MCF 10A (cell line): ENCODE data around the gene GDE1. TPM values are rescaled to one million over a fixed set of nuclear protein-coding genes. Genes with fewer than 3 reads are reported as not detected.

Experiments
- BruUV-seq: library from RNA; stranded (reverse); fragments of 400-500 nt; replicated peaks from 2 replicates; lab custom pipeline; 2021; lab: Mats Ljungman, UMichigan
- CTCF ChIA-PET: fragments of 300-600 bp; sonication (Branson Sonifier 250); formaldehyde crosslinking; extraction: SDS; loops from one replicate; lab custom pipeline; 2021; ENCODE audit warnings: antibody characterized with exemption, inconsistent platforms; lab: Yijun Ruan, JAX
- POLR2A ChIA-PET: fragments of 300-600, 350-650 bp; sonication (Branson Sonifier 250); formaldehyde crosslinking; extraction: SDS; loops from one replicate; lab custom pipeline; 2020; ENCODE audit warnings: antibody characterized with exemption, inconsistent platforms; lab: Yijun Ruan, JAX
- DNase-seq: peaks from one replicate; pipeline ENCODE4 v3.0.0-alpha.2; 2018; ENCODE audit not compliant: unreplicated experiment
- H3K27ac Mint-ChIP-seq: one replicate; pipeline ENCODE4 v1.8.0; 2022; ENCODE audit warnings: mild to moderate bottlenecking, low read depth, mixed read lengths; ENCODE audit not compliant: unreplicated experiment
- H3K27me3 Mint-ChIP-seq: one replicate; pipeline ENCODE4 v1.8.0; 2022; ENCODE audit warnings: mixed read lengths; ENCODE audit not compliant: insufficient read depth, unreplicated experiment
- H3K36me3 Mint-ChIP-seq: one replicate; pipeline ENCODE4 v1.8.0; 2022; ENCODE audit warnings: mild to moderate bottlenecking, moderate library complexity, mixed read lengths; ENCODE audit not compliant: insufficient read depth, unreplicated experiment
- H3K4me1 Mint-ChIP-seq: one replicate; pipeline ENCODE4 v1.8.0; 2022; ENCODE audit warnings: mixed read lengths; ENCODE audit not compliant: insufficient read depth, unreplicated experiment
- H3K4me3 Mint-ChIP-seq: one replicate; pipeline ENCODE4 v1.8.0; 2022; ENCODE audit warnings: mild to moderate bottlenecking, moderate library complexity, mixed read lengths; ENCODE audit not compliant: unreplicated experiment
- H3K9me3 Mint-ChIP-seq: one replicate; pipeline ENCODE4 v1.8.0; 2022; ENCODE audit warnings: mixed read lengths; ENCODE audit not compliant: unreplicated experiment
- intact Hi-C: fragments of 100-400 bp; cut with micrococcal nuclease; formaldehyde crosslinking; loops from 2 replicates; pipeline ENCODE4 v1.14.1; 2022
- total RNA-seq: library from RNA; stranded (reverse); gene quantifications from 2 replicates; pipeline ENCODE4 v1.2.3, GENCODE V29; 2022
- TF ChIP-seq, protein P1 (sequence below): fragments of 200-600 bp; IDR thresholded peaks from one replicate; pipeline ENCODE4 v1.8.0; 2022; ENCODE audit warnings: antibody characterized with exemption, mild to moderate bottlenecking; ENCODE audit not compliant: unreplicated experiment

Gene GDE1
- total RNA-seq, 1 experiment from 2014 or later = 44.9 TPM

DNA sequence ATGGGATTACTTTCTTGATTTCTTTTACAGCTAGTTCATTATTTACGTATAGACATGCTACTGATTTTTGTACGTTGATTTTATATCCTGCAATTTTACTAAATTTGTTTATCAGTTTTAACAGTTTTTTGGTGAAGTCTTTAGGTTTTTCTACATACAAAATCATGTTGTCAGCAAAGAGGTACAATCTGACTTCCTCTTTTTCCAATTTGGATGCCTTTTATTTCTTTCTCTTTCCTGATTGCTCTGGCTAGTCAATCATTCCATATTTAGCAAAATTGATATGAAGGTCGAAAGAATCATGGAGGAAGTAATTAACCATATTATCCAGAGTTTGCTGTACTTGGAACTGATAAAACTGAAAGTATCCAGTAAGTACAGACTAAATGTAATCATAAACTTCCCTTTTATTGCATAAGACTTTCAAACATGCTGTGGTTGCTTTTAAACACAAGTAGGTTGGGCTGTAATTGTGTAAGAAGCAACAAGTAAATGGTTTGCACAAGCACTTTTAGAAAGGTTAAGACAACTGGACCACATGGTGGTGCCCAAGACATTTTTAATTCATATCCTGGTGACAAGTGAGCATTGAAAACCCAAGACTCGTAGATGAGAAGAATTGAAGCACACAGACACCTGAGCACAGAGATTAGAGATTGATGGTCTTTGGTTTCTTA is 8.4 kb downstream of the GDE1 start:
- BruUV-seq = no TSS peak
- H3K36me3 Mint-ChIP-seq = peaks cover 68% of the 10 kb centered on the region
- ChIA-PET POLR2A (interaction anchor here (0.5 to 1.7 kb wide), 6 partner anchors 11 to 527 kb away, joined by 3 to 6 read pairs (median 4); no protein-coding TSS in a partner anchor), CTCF (interaction anchor here (0.6 to 3.9 kb wide), 8 partner anchors 11 to 576 kb away, joined by 3 to 26 read pairs (median 4); no protein-coding TSS in a partner anchor)
- H3K9me3 Mint-ChIP-seq = no peaks in the 10 kb centered on the region
- DNase-seq = peak; percentile 52
- no peaks in the 10 kb centered on the region for H3K27me3 Mint-ChIP-seq
- H3K4me3 Mint-ChIP-seq = no peak overlapping the region
- intact Hi-C loops = no loop called here
- H3K27ac Mint-ChIP-seq = peak overlapping the region; percentile 57
- H3K4me1 Mint-ChIP-seq = peaks cover 23% of the 10 kb centered on the region
- TF ChIP-seq, protein P1, sequence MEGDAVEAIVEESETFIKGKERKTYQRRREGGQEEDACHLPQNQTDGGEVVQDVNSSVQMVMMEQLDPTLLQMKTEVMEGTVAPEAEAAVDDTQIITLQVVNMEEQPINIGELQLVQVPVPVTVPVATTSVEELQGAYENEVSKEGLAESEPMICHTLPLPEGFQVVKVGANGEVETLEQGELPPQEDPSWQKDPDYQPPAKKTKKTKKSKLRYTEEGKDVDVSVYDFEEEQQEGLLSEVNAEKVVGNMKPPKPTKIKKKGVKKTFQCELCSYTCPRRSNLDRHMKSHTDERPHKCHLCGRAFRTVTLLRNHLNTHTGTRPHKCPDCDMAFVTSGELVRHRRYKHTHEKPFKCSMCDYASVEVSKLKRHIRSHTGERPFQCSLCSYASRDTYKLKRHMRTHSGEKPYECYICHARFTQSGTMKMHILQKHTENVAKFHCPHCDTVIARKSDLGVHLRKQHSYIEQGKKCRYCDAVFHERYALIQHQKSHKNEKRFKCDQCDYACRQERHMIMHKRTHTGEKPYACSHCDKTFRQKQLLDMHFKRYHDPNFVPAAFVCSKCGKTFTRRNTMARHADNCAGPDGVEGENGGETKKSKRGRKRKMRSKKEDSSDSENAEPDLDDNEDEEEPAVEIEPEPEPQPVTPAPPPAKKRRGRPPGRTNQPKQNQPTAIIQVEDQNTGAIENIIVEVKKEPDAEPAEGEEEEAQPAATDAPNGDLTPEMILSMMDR = no peak

DNA sequence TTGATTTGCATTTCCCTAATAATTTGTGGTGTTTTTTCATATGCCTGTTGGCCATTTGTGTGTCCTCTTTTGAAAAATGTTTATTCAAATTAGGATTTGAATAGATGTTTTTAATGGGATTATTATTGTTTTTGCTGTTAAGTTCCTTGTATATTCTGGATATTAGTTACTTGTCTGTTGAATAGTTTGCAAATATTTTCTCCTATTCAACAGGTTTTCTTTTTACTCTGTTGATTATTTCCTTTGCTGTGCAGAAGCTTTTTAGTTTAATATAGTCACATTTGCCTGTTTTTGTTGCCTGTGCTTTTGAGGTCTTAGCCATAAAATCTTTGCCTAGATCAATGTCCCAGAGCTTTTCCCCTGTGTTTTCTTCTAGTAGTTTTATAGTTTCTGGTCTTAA is 9.6 kb downstream of the GDE1 start:
- Mint-ChIP-seq H3K27ac (peak overlapping the region; percentile 57), H3K4me1 (peaks cover 16% of the 10 kb centered on the region), H3K27me3 (no peaks in the 10 kb centered on the region), H3K9me3 (no peaks in the 10 kb centered on the region), H3K4me3 (no peak overlapping the region), H3K36me3 (peaks cover 70% of the 10 kb centered on the region)
- no TSS peak for BruUV-seq
- intact Hi-C loops = no loop called here
- POLR2A ChIA-PET = interaction anchor here (1.9 kb wide), 1 partner anchor 9 kb away, joined by 6 read pairs; no protein-coding TSS in a partner anchor
- DNase-seq = no peak
- TF ChIP-seq, protein P1 = no peak
- CTCF ChIA-PET = interaction anchor here (3.9 to 14.3 kb wide), 2 partner anchors 9 to 123 kb away, joined by 26 to 328 read pairs; no protein-coding TSS in a partner anchor

DNA sequence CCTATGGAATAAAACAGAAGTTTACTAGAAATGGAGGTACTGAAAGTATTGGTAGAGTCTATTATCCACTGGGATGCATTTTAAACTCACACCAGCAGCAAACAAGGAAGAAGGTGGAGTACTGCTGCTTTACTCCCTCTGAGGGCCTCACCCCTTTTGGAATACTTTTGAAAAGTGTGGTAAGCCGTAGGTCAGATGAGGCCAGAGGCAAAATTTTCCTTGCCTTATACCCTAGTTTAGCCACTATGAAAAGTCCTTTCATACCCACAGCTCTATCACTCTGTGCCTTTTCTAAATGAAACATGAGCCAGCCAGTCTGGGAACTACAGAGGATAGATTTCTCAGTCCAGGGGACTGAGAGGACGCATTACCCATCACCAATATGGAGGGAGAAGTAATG is 14.0 kb downstream of the GDE1 start:
- BruUV-seq = no TSS peak
- no peak overlapping the region for H3K4me3 Mint-ChIP-seq
- TF ChIP-seq, protein P1 = no peak
- peaks cover 9% of the 10 kb centered on the region for H3K4me1 Mint-ChIP-seq
- H3K27me3 Mint-ChIP-seq = no peaks in the 10 kb centered on the region
- ChIA-PET POLR2A (interaction anchor here (0.6 to 1.2 kb wide), 4 partner anchors 10 to 374 kb away, joined by 3 read pairs; partner anchors contain the start of gene GDE1), CTCF (interaction anchor here (1.1 to 14.3 kb wide), 4 partner anchors 118 to 435 kb away, joined by 3 to 328 read pairs (median 4); no protein-coding TSS in a partner anchor)
- H3K36me3 Mint-ChIP-seq = peaks cover 68% of the 10 kb centered on the region
- no peak overlapping the region for H3K27ac Mint-ChIP-seq
- intact Hi-C loops = no loop called here
- H3K9me3 Mint-ChIP-seq = no peaks in the 10 kb centered on the region
- DNase-seq = no peak

DNA sequence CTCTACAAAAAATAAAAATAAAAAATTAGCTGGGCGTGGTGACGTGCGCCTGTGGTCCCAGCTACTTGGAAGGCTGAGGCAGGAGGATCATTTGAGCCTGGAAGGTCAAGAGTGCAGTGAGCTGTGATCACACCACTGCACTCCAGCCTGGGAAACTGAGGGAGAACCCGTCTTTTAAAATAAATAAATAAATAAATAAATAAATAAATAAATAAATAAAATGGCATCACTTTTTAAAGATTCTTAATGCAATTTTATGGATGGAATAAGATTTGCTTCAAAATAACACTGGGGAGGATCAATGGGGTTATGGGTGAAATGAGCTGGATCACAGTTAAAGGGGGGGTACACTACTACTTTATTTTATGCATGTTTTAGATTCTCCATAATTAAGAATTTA is 14.9 kb downstream of the GDE1 start:
- ChIA-PET CTCF (interaction anchor here (0.6 to 14.3 kb wide), 5 partner anchors 20 to 421 kb away, joined by 3 to 328 read pairs (median 4); no protein-coding TSS in a partner anchor), POLR2A (interaction anchor here (1.0 kb wide), 1 partner anchor 100 kb away, joined by 3 read pairs; no protein-coding TSS in a partner anchor)
- TF ChIP-seq, protein P1 = no peak
- Mint-ChIP-seq H3K9me3 (no peaks in the 10 kb centered on the region), H3K27ac (no peak overlapping the region), H3K27me3 (no peaks in the 10 kb centered on the region), H3K4me1 (peaks cover 9% of the 10 kb centered on the region), H3K36me3 (peaks cover 76% of the 10 kb centered on the region), H3K4me3 (no peak overlapping the region)
- intact Hi-C loops = no loop called here
- no TSS peak for BruUV-seq
- DNase-seq = no peak
